ENCODE measurements around the gene UNC5CL. TPM values are rescaled to one million over a fixed set of nuclear protein-coding genes. Genes with fewer than 3 reads are reported as not detected.
A peak's percentile ranks its signal among the peaks of the same experiment; 100 is the strongest.

Gene UNC5CL
- total and polyA plus RNA-seq, 5 donors from 2014 or later: 0.11 to 4.4 (median 0.25) TPM

DNA sequence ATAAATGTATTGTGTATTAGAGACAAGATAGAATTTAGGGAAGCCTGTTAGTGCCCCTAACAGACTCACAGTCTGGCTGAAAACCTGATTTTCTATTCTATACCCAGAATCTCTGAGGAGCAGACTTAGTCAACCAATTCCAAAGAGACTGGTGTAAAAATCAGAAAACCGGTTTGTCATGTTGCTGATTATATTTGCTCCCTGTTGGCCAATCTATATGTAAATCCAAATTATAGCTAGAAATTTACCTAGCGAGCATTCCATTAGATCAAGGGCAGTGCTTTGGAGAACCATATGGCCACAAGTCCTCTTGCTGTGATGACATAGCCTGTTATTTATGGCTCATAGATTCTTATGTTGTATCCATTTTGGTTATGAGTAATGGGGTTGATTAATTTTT is 38.5 kb upstream of the UNC5CL start:
- Mint-ChIP-seq H3K4me1 (peaks cover 46 to 77% (median 65%) of the 10 kb centered on the region in 4 donors), H3K9me3 (no peaks in the 10 kb centered on the region), H3K27me3 (peaks cover 4% of the 10 kb centered on the region), H3K4me3 (peak overlapping the region in 1 of 4 donors; percentile 50), H3K36me3 (peaks cover 28% of the 10 kb centered on the region), H3K27ac (no peak overlapping the region)
- no peaks in the 10 kb centered on the region for H3K9me3 ChIP-seq (ENCODE audit: control insufficient read depth in 2 of 2, low read length in 2 of 2)
- H3K27me3 ChIP-seq (ENCODE audit: control insufficient read depth, insufficient read depth, low read length): no peaks in the 10 kb centered on the region
- no peak overlapping the region for H3K27ac ChIP-seq (ENCODE audit: insufficient read depth, low read length, poor library complexity, severe bottlenecking)
- ATAC-seq (ENCODE audit: low read depth in 2 of 2) (no peak), DNase-seq (no peak)
- no peak overlapping the region for H3K4me3 ChIP-seq (ENCODE audit: low read depth, low read length)
- H3K4me1 ChIP-seq (ENCODE audit: control insufficient read depth, insufficient read depth, low read length, poor library complexity, severe bottlenecking): peaks cover 46% of the 10 kb centered on the region
- H3K36me3 ChIP-seq (ENCODE audit: control insufficient read depth, insufficient read depth, low read length): peaks cover 17% of the 10 kb centered on the region

GRCh38 chr6:41075651-41076626 is 36.9 kb upstream of the UNC5CL start:
- H3K27me3 ChIP-seq (ENCODE audit: control insufficient read depth, insufficient read depth, low read length): no peaks in the 10 kb centered on the region
- no peaks in the 10 kb centered on the region for H3K9me3 Mint-ChIP-seq
- peaks cover 14% of the 10 kb centered on the region for H3K36me3 ChIP-seq (ENCODE audit: control insufficient read depth, insufficient read depth, low read length)
- peaks cover 42% of the 10 kb centered on the region for H3K4me1 ChIP-seq (ENCODE audit: control insufficient read depth, insufficient read depth, low read length, poor library complexity, severe bottlenecking)
- peak overlapping the region; percentile 48 to 97 (median 94) for H3K4me3 Mint-ChIP-seq
- H3K9me3 ChIP-seq (ENCODE audit: control insufficient read depth in 2 of 2, low read length in 2 of 2): no peaks in the 10 kb centered on the region
- DNase-seq: no peak
- no peak for ATAC-seq (ENCODE audit: low read depth in 2 of 2)
- H3K4me3 ChIP-seq (ENCODE audit: low read depth, low read length): peak overlapping the region; percentile 43
- H3K27ac ChIP-seq (ENCODE audit: insufficient read depth, low read length, poor library complexity, severe bottlenecking): peak overlapping the region; percentile 97
- H3K36me3 Mint-ChIP-seq: peaks cover 17% of the 10 kb centered on the region
- H3K4me1 Mint-ChIP-seq: peaks cover 45 to 68% (median 60%) of the 10 kb centered on the region in 4 donors
- H3K27ac Mint-ChIP-seq: peak overlapping the region; percentile 14 to 92 (median 50)
- peaks cover 6% of the 10 kb centered on the region for H3K27me3 Mint-ChIP-seq

DNA sequence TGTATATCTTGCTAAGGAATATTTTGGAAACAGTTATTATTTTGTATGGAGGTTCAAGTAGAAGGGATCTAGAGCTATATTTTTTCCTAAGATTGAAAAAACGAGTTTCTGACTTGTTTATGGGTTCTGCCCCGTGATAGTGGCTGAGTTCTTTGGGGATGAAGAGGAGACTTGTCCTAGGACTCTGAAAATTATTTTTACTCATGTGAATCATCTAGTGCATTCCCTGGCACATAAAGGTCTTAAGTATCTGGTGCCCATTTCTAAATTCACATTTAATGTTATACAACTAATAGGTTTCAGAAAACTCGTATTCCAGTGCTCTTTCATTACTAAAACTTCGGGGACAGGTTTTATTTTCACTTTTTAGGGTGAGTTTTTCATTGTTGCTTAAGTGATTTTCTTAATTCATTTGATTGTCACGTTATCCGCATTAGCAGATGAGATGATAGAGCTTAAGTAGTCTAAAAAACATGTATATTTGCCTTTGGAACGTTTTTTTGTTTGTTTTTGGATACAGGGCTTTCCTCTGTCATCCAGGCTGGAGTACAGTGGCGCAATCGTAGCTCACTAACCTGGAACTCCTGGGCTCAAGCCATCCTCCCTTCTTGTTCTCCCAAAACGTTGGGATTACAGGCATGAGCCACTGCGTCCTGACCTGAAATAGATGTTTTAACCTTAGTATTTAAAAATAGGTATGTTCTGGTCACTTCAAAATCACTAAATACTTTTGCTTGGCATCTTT is 35.8 kb upstream of the UNC5CL start:
- DNase-seq: no peak
- Histone ChIP-seq H3K36me3 (ENCODE audit: control insufficient read depth, insufficient read depth, low read length) (peaks cover 16% of the 10 kb centered on the region), H3K27me3 (ENCODE audit: control insufficient read depth, insufficient read depth, low read length) (no peaks in the 10 kb centered on the region), H3K27ac (ENCODE audit: insufficient read depth, low read length, poor library complexity, severe bottlenecking) (peak overlapping the region; percentile 97), H3K9me3 (ENCODE audit: control insufficient read depth in 2 of 2, low read length in 2 of 2) (no peaks in the 10 kb centered on the region), H3K4me3 (ENCODE audit: low read depth, low read length) (peak overlapping the region; percentile 90), H3K4me1 (ENCODE audit: control insufficient read depth, insufficient read depth, low read length, poor library complexity, severe bottlenecking) (peaks cover 33% of the 10 kb centered on the region)
- no peak for ATAC-seq (ENCODE audit: low read depth in 2 of 2)
- peak overlapping the region; percentile 90 to 97 (median 94) for H3K4me3 Mint-ChIP-seq
- peak overlapping the region; percentile 92 to 94 (median 94) for H3K27ac Mint-ChIP-seq
- H3K36me3 Mint-ChIP-seq: peaks cover 9% of the 10 kb centered on the region
- H3K9me3 Mint-ChIP-seq: no peaks in the 10 kb centered on the region
- H3K27me3 Mint-ChIP-seq: peaks cover 6% of the 10 kb centered on the region
- peaks cover 34 to 68% (median 57%) of the 10 kb centered on the region in 4 donors for H3K4me1 Mint-ChIP-seq

DNA sequence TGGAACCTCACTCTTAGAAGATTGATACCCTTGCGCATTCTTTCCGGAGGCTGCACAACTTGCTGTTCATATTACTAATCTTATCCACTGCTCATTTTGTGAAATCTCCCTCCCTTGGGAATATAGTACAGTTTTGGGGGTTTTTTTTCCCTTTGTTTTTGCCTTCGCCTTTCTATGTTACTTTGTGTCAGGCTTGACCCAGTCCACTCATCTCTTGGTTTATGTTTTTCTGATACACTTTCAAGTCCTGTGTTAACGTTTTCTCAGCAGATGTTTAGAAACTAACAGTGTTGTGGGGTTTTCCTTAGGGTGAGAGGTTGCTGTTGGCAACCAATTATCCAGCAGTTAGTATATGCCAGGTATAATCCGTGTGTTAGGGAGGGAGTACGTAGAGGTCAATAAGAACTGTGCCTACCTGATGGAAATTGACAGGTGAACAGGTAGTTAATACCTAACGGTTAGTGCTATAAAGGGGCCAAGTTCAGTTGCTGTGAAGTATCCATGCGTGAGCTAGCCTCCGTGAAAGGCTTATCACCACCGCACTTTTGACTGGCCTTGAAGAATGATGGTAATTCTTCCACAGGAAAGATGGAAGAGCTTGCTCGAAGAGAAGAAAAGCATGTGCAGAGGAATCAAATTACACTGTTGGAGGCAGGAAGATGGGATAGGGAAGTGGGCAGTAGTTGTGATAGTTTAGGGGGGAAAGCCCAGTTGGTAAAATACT is 35.1 kb upstream of the UNC5CL start:
- peaks cover 26 to 61% (median 54%) of the 10 kb centered on the region in 4 donors for H3K4me1 Mint-ChIP-seq
- peaks cover 30% of the 10 kb centered on the region for H3K4me1 ChIP-seq (ENCODE audit: control insufficient read depth, insufficient read depth, low read length, poor library complexity, severe bottlenecking)
- DNase-seq (peak in 2 of 3 donors; percentile 17 to 34), ATAC-seq (ENCODE audit: low read depth in 2 of 2) (no peak)
- H3K4me3 Mint-ChIP-seq: peak overlapping the region; percentile 90 to 97 (median 94)
- no peaks in the 10 kb centered on the region for H3K9me3 Mint-ChIP-seq
- peak overlapping the region; percentile 97 for H3K27ac ChIP-seq (ENCODE audit: insufficient read depth, low read length, poor library complexity, severe bottlenecking)
- peak overlapping the region; percentile 92 to 94 (median 94) for H3K27ac Mint-ChIP-seq
- peaks cover 15% of the 10 kb centered on the region for H3K36me3 ChIP-seq (ENCODE audit: control insufficient read depth, insufficient read depth, low read length)
- no peaks in the 10 kb centered on the region for H3K27me3 ChIP-seq (ENCODE audit: control insufficient read depth, insufficient read depth, low read length)
- peaks cover 5% of the 10 kb centered on the region for H3K36me3 Mint-ChIP-seq
- H3K27me3 Mint-ChIP-seq: peaks cover 6% of the 10 kb centered on the region
- peak overlapping the region; percentile 90 for H3K4me3 ChIP-seq (ENCODE audit: low read depth, low read length)
- H3K9me3 ChIP-seq (ENCODE audit: control insufficient read depth in 2 of 2, low read length in 2 of 2): no peaks in the 10 kb centered on the region

DNA sequence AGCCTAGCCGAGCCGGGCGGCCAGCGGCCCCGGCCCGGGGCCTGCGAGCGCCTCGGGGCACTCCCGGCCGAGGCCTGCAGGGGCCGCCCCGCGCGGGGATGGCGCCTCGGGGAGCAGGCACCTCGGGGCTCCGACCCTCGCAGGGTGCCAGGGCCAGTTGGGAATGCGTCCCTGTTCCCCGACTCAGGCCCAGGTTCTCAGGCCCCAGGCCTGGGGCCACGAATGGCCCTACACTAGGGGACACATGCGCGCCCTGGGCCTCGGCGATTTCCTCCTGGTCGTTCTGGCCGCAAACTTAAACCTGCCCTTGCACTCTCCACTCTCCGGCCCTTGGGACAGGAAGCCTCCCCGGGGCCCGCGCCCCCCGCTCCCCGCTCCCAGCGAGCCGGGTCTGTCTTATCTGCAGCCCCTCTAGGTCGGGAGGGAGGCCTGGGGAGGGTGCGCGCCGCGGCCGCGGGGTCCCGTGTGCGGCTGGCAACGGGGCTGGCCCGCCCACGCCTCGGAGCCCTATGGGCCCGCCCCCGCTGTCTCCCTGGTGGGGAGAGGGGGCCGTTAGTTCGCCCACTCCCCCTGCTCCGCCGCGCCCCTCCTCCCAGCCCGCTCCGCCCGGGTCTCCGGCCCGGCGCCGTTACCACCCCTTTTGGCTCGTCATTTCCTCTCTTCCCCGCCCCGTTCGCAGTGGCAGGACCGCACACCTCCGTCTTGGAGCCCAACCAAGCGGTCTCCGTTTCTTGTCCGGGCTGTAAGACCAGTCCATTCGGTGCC is 34.4 kb upstream of the UNC5CL start:
- ATAC-seq (ENCODE audit: low read depth in 2 of 2): peak; percentile 3
- peak; percentile 78 to 89 (median 80) for DNase-seq

GRCh38 chr6:41072836-41073202 is 33.8 kb upstream of the UNC5CL start, which contains the start of gene NFYA:
TSS of gene NFYA (plus strand) at chr6:41072974. CDS start at chr6:41079090, 6,116 bp downstream.
- Mint-ChIP-seq H3K36me3 (no peaks in the 10 kb centered on the region), H3K27ac (peak within 1 kb of the TSS; percentile 92 to 98 (median 97)), H3K4me3 (peak within 1 kb of the TSS; percentile 96 to 99 (median 98)), H3K4me1 (peaks cover 18 to 52% (median 45%) of the 10 kb centered on the region in 4 donors), H3K9me3 (no peaks in the 10 kb centered on the region), H3K27me3 (peaks cover 6% of the 10 kb centered on the region)
- ATAC-seq (ENCODE audit: low read depth in 2 of 2) (peak; percentile 67 to 75), DNase-seq (peak in 2 of 3 donors; percentile 99 to 100)
- Histone ChIP-seq H3K9me3 (ENCODE audit: control insufficient read depth in 2 of 2, low read length in 2 of 2) (no peaks in the 10 kb centered on the region), H3K27me3 (ENCODE audit: control insufficient read depth, insufficient read depth, low read length) (no peaks in the 10 kb centered on the region), H3K4me3 (ENCODE audit: low read depth, low read length) (peak within 1 kb of the TSS; percentile 93), H3K4me1 (ENCODE audit: control insufficient read depth, insufficient read depth, low read length, poor library complexity, severe bottlenecking) (peaks cover 30% of the 10 kb centered on the region), H3K27ac (ENCODE audit: insufficient read depth, low read length, poor library complexity, severe bottlenecking) (peak within 1 kb of the TSS; percentile 97), H3K36me3 (ENCODE audit: control insufficient read depth, insufficient read depth, low read length) (peaks cover 17% of the 10 kb centered on the region)

More for the DNA sequence above, 34.4 kb upstream of the UNC5CL start:
- no peaks in the 10 kb centered on the region for H3K27me3 ChIP-seq (ENCODE audit: control insufficient read depth, insufficient read depth, low read length)
- H3K9me3 ChIP-seq (ENCODE audit: control insufficient read depth in 2 of 2, low read length in 2 of 2): no peaks in the 10 kb centered on the region
- no peaks in the 10 kb centered on the region for H3K36me3 Mint-ChIP-seq
- H3K36me3 ChIP-seq (ENCODE audit: control insufficient read depth, insufficient read depth, low read length): peaks cover 13% of the 10 kb centered on the region
- H3K4me3 Mint-ChIP-seq: peak overlapping the region; percentile 90 to 98 (median 96)
- H3K4me3 ChIP-seq (ENCODE audit: low read depth, low read length): peak overlapping the region; percentile 90
- peaks cover 6% of the 10 kb centered on the region for H3K27me3 Mint-ChIP-seq
- peaks cover 21 to 56% (median 49%) of the 10 kb centered on the region in 4 donors for H3K4me1 Mint-ChIP-seq
- peak overlapping the region; percentile 97 for H3K27ac ChIP-seq (ENCODE audit: insufficient read depth, low read length, poor library complexity, severe bottlenecking)
- peaks cover 30% of the 10 kb centered on the region for H3K4me1 ChIP-seq (ENCODE audit: control insufficient read depth, insufficient read depth, low read length, poor library complexity, severe bottlenecking)
- H3K27ac Mint-ChIP-seq: peak overlapping the region; percentile 92 to 94 (median 94)
- H3K9me3 Mint-ChIP-seq: no peaks in the 10 kb centered on the region
